Measurements from ENCODE around the gene TLE4.

GRCh38 chr9:79668956-79669355 is 97.2 kb downstream of the TLE4 start:
- TF ChIP-seq POLR2A (IDR thresholded peaks at IDR 0.05; ENCODE audit: low read depth, low read length) (no peak), TAF1 (IDR thresholded peaks at IDR 0.05; ENCODE audit: low read depth, low read length) (no peak), POU2F2 (IDR thresholded peaks at IDR 0.05; ENCODE audit: low read depth, low read length) (no peak), POLR2AphosphoS5 (IDR thresholded peaks at IDR 0.05; ENCODE audit: low read depth, low read length) (no peak), SPI1 (IDR thresholded peaks at IDR 0.05; ENCODE audit: low read depth, low read length) (no peak), PAX5 (IDR thresholded peaks at IDR 0.05; ENCODE audit: insufficient read depth, low read length, severe bottlenecking) (no peak)

All from GM12891 (cell line).